Lung (tissue), 12 donors: ENCODE measurements around the gene ACSL1. TPM values are rescaled to one million over a fixed set of nuclear protein-coding genes. Genes with fewer than 3 reads are reported as not detected.

Experiments
- ATAC-seq: fragments of 200-7000 bp; cut with Tn5 transposase; one replicate; pipeline ENCODE4 v1.9.1; 2020; ENCODE audit warnings: moderate number of reproducible peaks; ENCODE audit not compliant: insufficient read depth, low FRiP score
- DNase-seq, 3 donors: peaks; one replicate each; pipeline ENCODE4 v3.0.0-alpha.2; 2013 to 2017
- H3K27ac ChIP-seq, 2 donors: one replicate each; pipeline ENCODE4 v1.5.1; 2013; ENCODE audit warnings: mild to moderate bottlenecking in 2 of 2, moderate library complexity in 2 of 2, control low read depth in 1 of 2, inconsistent platforms in 1 of 2, low read depth in 1 of 2, low read length in 1 of 2
- H3K27me3 ChIP-seq, 3 donors: one replicate each; pipeline ENCODE4 v1.5.1; 2013; ENCODE audit warnings: low read length in 2 of 3; ENCODE audit not compliant: control insufficient read depth in 3 of 3, insufficient read depth in 3 of 3
- H3K36me3 ChIP-seq, 4 donors: one replicate each; pipeline ENCODE4 v1.5.1; 2013; ENCODE audit warnings: low read length in 4 of 4, mild to moderate bottlenecking in 1 of 4, moderate library complexity in 1 of 4; ENCODE audit not compliant: control insufficient read depth in 4 of 4, insufficient read depth in 4 of 4
- H3K4me1 ChIP-seq, 5 donors: one replicate each; pipeline ENCODE4 v1.5.1; 2013; ENCODE audit warnings: low read length in 5 of 5, mild to moderate bottlenecking in 2 of 5, moderate library complexity in 1 of 5; ENCODE audit not compliant: control insufficient read depth in 5 of 5, insufficient read depth in 5 of 5
- H3K4me3 ChIP-seq: one replicate; pipeline ENCODE4 v1.5.1; 2013; ENCODE audit warnings: mild to moderate bottlenecking, control low read depth, moderate library complexity
- H3K9ac ChIP-seq, 2 donors: one replicate each; pipeline ENCODE4 v1.5.1; 2013; ENCODE audit warnings: low read length in 2 of 2, control low read depth in 1 of 2; ENCODE audit not compliant: insufficient read depth in 1 of 2
- H3K9me3 ChIP-seq, 4 donors: one replicate each; pipeline ENCODE4 v1.5.1; 2013; ENCODE audit warnings: low read length in 3 of 4, mild to moderate bottlenecking in 1 of 4, moderate library complexity in 1 of 4; ENCODE audit not compliant: control insufficient read depth in 4 of 4, insufficient read depth in 3 of 4
- CTCF ChIP-seq: IDR thresholded peaks from 2 replicates; pipeline ENCODE4 v1.5.1; 2012; ENCODE audit warnings: mild to moderate bottlenecking; ENCODE audit errors: control extremely low read depth, extremely low read depth
- WGBS, 2 donors: extraction: QIAGEN DNeasy Blood & Tissue Kit; methylation state at CpG; one replicate each; pipeline ENCODE4 v1.1.7; 2013; 5-methylcytosine and 5-hydroxymethylcytosine counted together
- polyA plus RNA-seq, 2 donors: library from polyadenylated mRNA; stranded (reverse); fragments of 200-250 nt; gene quantifications; one replicate each; pipeline ENCODE4 v1.2.1, GENCODE V29; 2013
- total RNA-seq, 2 donors: library from RNA; depleted of rRNA in 1 of 2; stranded (reverse); fragments of >200 nt in 1 of 2; gene quantifications; one replicate each; pipeline ENCODE4 v1.2.1, GENCODE V29; 2014 to 2021
- donor health status: control.
- donor health status: control.
- donor health status: Bipolar disorder and iron deficiency.
- donor health status: healthy.
- donor health status: DM: yes; HTN: yes; CAD: no.

Gene ACSL1
- total and polyA plus RNA-seq, 4 donors: 89.5 to 731 (median 188) TPM

DNA sequence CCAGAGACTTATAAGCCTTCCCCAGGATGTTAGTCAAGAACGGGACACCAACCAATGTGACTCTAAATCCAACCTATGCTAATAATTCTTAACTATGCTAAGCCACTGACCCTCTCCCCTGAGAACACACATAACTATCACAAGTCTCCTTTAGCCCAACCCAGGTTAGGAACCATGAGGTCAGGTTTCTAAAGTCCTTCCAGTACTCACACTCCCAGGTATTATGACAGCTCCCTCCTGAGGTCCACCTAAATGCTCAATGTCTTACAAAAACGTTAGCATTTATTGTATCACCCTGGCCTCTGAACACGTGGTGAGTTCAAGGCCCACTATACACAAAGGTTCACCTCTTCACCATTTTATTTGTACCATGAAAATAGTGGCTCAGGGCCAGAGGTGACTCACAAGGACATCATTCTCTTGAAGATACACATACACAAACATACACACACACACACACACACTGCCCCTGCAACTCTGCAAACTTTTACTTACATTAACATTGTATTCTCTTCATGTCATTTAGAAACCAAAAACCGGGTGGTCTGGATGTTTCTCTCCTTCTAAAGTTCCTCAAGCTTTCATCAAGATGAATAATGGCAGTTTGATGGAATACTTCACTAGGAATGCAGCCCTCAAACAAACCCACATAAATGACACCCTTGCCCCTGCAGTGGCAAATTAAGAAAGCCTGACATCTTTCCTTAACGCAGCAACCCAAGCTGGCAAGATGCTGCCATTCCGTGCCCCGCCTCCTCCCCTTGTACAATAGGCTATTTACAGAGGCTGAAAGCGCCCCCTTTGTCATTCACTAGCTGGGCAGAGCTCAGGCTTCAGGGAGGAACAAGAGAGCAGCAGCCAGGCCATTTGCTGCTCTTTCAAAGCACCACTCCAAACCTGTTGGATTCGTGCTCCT, 17.7 kb downstream of the ACSL1 start:
- Histone ChIP-seq H3K9ac (no peak overlapping the region), H3K4me3 (no peak overlapping the region), H3K27me3 (no peaks in the 10 kb centered on the region), H3K36me3 (no peaks in the 10 kb centered on the region), H3K4me1 (peaks cover 0 to 26% (median 9%) of the 10 kb centered on the region in 5 donors), H3K27ac (peak overlapping the region; percentile 2 to 72), H3K9me3 (no peaks in the 10 kb centered on the region)
- ATAC-seq (no peak), DNase-seq (peak; percentile 30 to 55 (median 38))
- WGBS, 2 donors: 56 to 68% methylated on average over 9 of the region's 9 CpGs
- TF ChIP-seq CTCF: no peak

DNA sequence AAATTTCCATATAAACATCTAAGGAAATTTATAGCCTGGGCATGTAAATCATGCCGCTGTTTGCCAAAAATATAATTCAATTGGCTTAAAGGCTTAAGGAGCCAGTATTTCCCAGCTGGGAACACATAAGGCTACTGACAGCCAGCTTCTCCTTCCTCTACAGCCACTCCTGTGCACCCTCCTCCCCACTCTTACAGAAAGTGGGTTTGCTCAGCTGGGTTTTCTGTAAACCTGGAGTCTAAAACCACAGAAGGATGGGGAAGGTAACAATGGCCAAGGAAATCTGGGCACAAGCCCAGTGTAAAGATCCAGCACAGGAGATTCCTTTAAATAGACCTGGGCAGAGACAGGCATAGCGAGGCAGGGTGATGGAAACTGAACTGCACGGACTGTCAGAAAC, 18.5 kb downstream of the ACSL1 start:
- WGBS, 2 donors: 79 to 91% methylated on average over 3 of the region's 3 CpGs
- no peak for TF ChIP-seq CTCF
- H3K27me3 ChIP-seq: no peaks in the 10 kb centered on the region
- H3K9ac ChIP-seq: no peak overlapping the region
- H3K4me3 ChIP-seq: no peak overlapping the region
- peaks cover 0 to 26% (median 9%) of the 10 kb centered on the region in 5 donors for H3K4me1 ChIP-seq
- ATAC-seq: no peak
- peaks cover 0 to 2% (median 0%) of the 10 kb centered on the region in 4 donors for H3K36me3 ChIP-seq
- H3K9me3 ChIP-seq: no peaks in the 10 kb centered on the region
- H3K27ac ChIP-seq: peak overlapping the region; percentile 64 to 72
- DNase-seq: peak in 1 of 3 donors; percentile 18

- Histone ChIP-seq H3K27me3 (no peaks in the 10 kb centered on the region), H3K4me1 (peaks cover 0 to 22% (median 9%) of the 10 kb centered on the region in 5 donors), H3K36me3 (peaks cover 0 to 3% (median 0%) of the 10 kb centered on the region in 4 donors), H3K9ac (no peak overlapping the region), H3K27ac (peak overlapping the region in 1 of 2 donors; percentile 72), H3K9me3 (no peaks in the 10 kb centered on the region), H3K4me3 (no peak overlapping the region)
- ATAC-seq (no peak), DNase-seq (no peak)
- no peak for TF ChIP-seq CTCF
- 90 to 98% methylated on average over 1 of the region's 1 CpG for WGBS, 2 donors
Observed at GRCh38 chr4:184806711-184807110, 19.1 kb downstream of the ACSL1 start.
